Stimulated activated CD4-positive, alpha-beta T cell treated with anti-CD3 and anti-CD28 coated beads, Interleukin-4, amount 100 ng/mL, for 48 hours (primary cell): ENCODE data around the gene ATXN7L3B.

Source experiments
- DNase-seq, 2 donors: peaks; one replicate each; pipeline ENCODE4 v3.0.0-alpha.2; 2020; ENCODE audit warnings: low read depth in 2 of 2

Gene ATXN7L3B

GRCh38 chr12:74551291-74551690 lies 13.7 kb downstream of the ATXN7L3B start:
- no peak for DNase-seq

GRCh38 chr12:74552201-74552600 lies 14.6 kb downstream of the ATXN7L3B start:
- no peak for DNase-seq

DNA sequence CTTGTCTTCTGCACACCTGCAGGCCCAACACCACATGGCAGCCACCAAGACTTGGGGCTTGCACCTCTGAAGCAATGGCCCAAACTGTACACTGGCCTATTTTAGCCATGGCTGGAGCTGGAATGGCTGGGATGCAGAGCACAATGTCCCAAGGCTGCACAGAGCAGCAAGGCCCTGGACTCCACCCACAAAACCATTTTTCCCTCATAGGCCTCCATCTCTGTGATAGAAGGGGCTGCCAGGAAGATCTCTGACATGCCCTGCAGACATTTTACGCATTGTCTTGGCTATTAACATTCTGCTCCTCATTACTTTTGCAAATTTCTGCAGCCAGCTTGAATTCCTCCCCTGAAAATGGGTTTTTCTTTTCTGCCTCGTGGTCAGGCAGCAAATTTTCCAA lies 22.1 kb downstream of the ATXN7L3B start:
- no peak for DNase-seq

GRCh38 chr12:74563927-74564326 lies 26.3 kb downstream of the ATXN7L3B start:
- DNase-seq = no peak

DNA sequence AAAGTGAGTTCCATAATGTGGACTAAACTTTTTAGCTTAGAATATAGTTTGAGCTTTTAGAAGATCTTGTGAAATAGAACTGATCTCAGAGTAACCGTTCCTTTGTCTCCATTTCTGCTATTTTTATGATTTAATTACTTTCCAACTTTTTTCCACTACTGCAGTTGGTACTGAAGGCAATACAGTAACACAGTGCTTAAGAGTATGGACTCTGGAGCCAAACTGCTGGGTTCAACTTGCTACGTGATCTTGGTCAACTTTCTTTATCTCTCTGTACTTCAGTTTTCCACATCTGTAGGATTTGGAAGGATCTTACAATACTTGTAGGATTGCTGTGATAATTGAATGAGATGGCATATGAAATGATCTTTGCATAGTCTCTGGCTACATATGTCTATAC lies 40.9 kb downstream of the ATXN7L3B start:
- DNase-seq = no peak

DNA sequence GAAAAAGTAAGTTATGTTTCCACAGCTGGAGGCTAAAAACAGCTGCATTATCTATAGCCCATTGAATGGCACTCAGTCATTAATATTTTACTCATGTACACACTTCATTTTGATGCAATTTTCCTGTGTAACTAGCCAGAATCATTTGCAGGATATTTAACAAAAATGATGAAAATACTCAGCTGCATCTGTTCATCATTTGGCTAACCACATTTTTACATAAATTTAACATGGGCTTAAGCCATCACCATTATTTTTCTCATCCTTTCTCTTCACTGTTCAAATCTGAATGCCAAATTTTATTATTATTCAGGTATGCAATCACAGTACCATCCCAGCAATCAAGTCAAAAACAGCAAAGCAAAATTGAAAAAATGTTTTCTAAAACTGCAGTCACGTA lies 41.8 kb downstream of the ATXN7L3B start:
- no peak for DNase-seq

GRCh38 chr12:74579981-74580380 lies 42.3 kb downstream of the ATXN7L3B start:
- no peak for DNase-seq

DNA sequence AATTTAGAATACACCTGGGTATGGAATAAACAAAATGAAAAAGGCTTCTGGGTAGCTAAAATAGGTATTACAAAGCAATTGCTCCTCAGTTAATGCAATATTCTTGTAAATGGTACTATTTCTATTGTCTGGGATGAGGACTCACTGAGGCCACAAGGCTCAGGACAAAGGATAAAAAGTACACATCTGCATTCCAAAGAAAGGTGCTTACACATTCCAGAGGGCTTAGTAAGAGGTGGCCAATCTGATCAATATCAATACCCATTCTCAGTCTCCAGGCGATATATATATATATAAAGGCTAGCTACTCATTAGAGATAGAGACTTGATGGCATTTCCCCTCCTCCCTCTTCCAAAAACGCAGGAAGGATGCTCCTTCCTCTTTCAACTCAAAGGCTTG lies 43.8 kb downstream of the ATXN7L3B start:
- DNase-seq = no peak

- no peak for DNase-seq
Measured at GRCh38 chr12:74584483-74585062, 46.9 kb downstream of the ATXN7L3B start.

GRCh38 chr12:74586251-74586650 lies 48.6 kb downstream of the ATXN7L3B start:
- no peak for DNase-seq
